ENCODE results near the gene CEMIP2. TPM values are rescaled to one million over a fixed set of nuclear protein-coding genes. Genes with fewer than 3 reads are reported as not detected.
A peak's percentile ranks its signal among the peaks of the same experiment; 100 is the strongest.

CEMIP2 gene
- total and polyA plus RNA-seq, 2 of the 13 experiments (the other 11 are each of a cell fraction or from before 2014, with no cell fraction given): 94.3 to 128 TPM

GRCh38 chr9:71766663-71767062 lies 1.6 kb downstream of the CEMIP2 start (continued):
- TF ChIP-seq USF2 (IDR thresholded peaks at IDR 0.05; ENCODE audit: low read depth, low read length): no peak
- TF ChIP-seq USF2 (CRISPR knock-in tag; IDR thresholded peaks at IDR 0.05; ENCODE audit: borderline replicate concordance): no peak
- TF ChIP-seq CBX5 (CRISPR knock-in tag; IDR thresholded peaks at IDR 0.05; ENCODE audit: borderline replicate concordance): no peak
- no peak for TF ChIP-seq PREB (CRISPR knock-in tag; IDR thresholded peaks at IDR 0.05)
- TF ChIP-seq ZNF792 (CRISPR knock-in tag; IDR thresholded peaks at IDR 0.05): peak; percentile 68; the same call in 1 of the 2 replicates
- TF ChIP-seq TBX2 (CRISPR knock-in tag; IDR thresholded peaks at IDR 0.05; ENCODE audit: borderline replicate concordance): 0 out of 2 replicates have a peak, but pooled peaks have one; percentile 33
- no peak for TF ChIP-seq ETS1 (CRISPR knock-in tag; IDR thresholded peaks at IDR 0.05)
- TF ChIP-seq ZNF331 (CRISPR knock-in tag; IDR thresholded peaks at IDR 0.05): peak; percentile 56; the same call in 1 of the 2 replicates
- peak; percentile 32; the same call in 1 of the 2 replicates for TF ChIP-seq ERF (CRISPR knock-in tag; IDR thresholded peaks at IDR 0.05)
- no peak for TF ChIP-seq SNAPC4 (CRISPR knock-in tag; IDR thresholded peaks at IDR 0.05)
- TF ChIP-seq ZNF382 (CRISPR knock-in tag; IDR thresholded peaks at IDR 0.05; ENCODE audit: borderline replicate concordance): no peak
- peak; percentile 76 for TF ChIP-seq SAP130 (CRISPR knock-in tag; IDR thresholded peaks at IDR 0.05; ENCODE audit: low read depth)
- no peak for TF ChIP-seq MLX (CRISPR knock-in tag; IDR thresholded peaks at IDR 0.05)
- TF ChIP-seq HDAC1 (CRISPR knock-in tag; IDR thresholded peaks at IDR 0.05): no peak
- no peak for TF ChIP-seq IKZF5 (CRISPR knock-in tag; IDR thresholded peaks at IDR 0.05)
- TF ChIP-seq POGK (CRISPR knock-in tag; conservative IDR thresholded peaks at IDR 0.05): 0 out of 2 replicates have a peak, but pooled peaks have one; percentile 19
- no peak for TF ChIP-seq ZFX (CRISPR knock-in tag; IDR thresholded peaks at IDR 0.05; ENCODE audit: low read depth)
